ENCODE measurements around the gene CHST11. TPM values are rescaled to one million over a fixed set of nuclear protein-coding genes. Genes with fewer than 3 reads are reported as not detected.

CHST11 gene
- total and polyA plus RNA-seq, 9 of the 15 experiments (the other 6 are each of a cell fraction or from before 2014, with no cell fraction given), result 2.3 to 38.7 (median 15.0) TPM

- no peaks in the 10 kb centered on the region; a peak in 1 of 5 replicates for H3K27me3 ChIP-seq (ENCODE audit: control insufficient read depth in 2 of 2, insufficient read depth in 2 of 2, low read length in 2 of 2)
- 72% methylated on average over 5 of the region's 5 CpGs for WGBS (ENCODE audit: insufficient coverage, low coverage, missing lambda C conversion rate)
- intact Hi-C loops (cut with micrococcal nuclease) (no loop called here), in situ Hi-C loops (cut with MboI) (no loop called here)
- no peak overlapping the region for H3K4me2 ChIP-seq (ENCODE audit: insufficient read depth, low read length)
- no peak overlapping the region for H2AFZ ChIP-seq (ENCODE audit: low read depth, low read length)
- CTCF ChIA-PET (ENCODE audit: low intra/inter-chr PET ratio), result interaction anchor here (0.6 kb wide), 1 partner anchor 53 kb away, joined by 3 read pairs; no protein-coding TSS in a partner anchor
- H3K9ac ChIP-seq (ENCODE audit: insufficient read depth in 1 of 2, low read depth in 2 of 2, low read length in 2 of 2), result no peak overlapping the region
- no peak overlapping the region for H3K4me3 ChIP-seq
- H3K4me1 ChIP-seq (replicated peaks in 1 of 2; ENCODE audit: control insufficient read depth in 2 of 2, insufficient read depth in 2 of 2, low read length in 2 of 2), result peaks cover 11 to 14% of the 10 kb centered on the region in 2 experiments; a peak in 3 of 5 replicates
- 0 out of 2 replicates have a peak, but pooled peaks cover 4% of the 10 kb centered on the region for H4K20me1 ChIP-seq (replicated peaks; ENCODE audit: control insufficient read depth, insufficient read depth, low read length)
- TF ChIP-seq NUFIP1 (IDR thresholded peaks at IDR 0.05; ENCODE audit: partially characterized antibody) (no peak), PKNOX1 (IDR thresholded peaks at IDR 0.05) (peak; percentile 41; the same call in 1 of the 2 replicates)
- no TSS peak for BruUV-seq (replicated peaks)
- H3K9me1 ChIP-seq (ENCODE audit: control insufficient read depth, insufficient read depth, low read length), result no peaks in the 10 kb centered on the region
- H3K79me2 ChIP-seq (ENCODE audit: control insufficient read depth, insufficient read depth, low read length), result no peaks in the 10 kb centered on the region
- no peaks in the 10 kb centered on the region for H3K9me3 ChIP-seq (replicated peaks; ENCODE audit: control insufficient read depth, insufficient read depth, low read depth, low read length)
- POLR2A ChIA-PET, result no interaction called here
- no peak for ATAC-seq
- FAIRE-seq, result no peak
- H3K36me3 ChIP-seq (ENCODE audit: control insufficient read depth, insufficient read depth, low read length), result no peaks in the 10 kb centered on the region
- H3K27ac ChIP-seq (ENCODE audit: extremely low read depth, low read depth, low read length), result no peak overlapping the region
- DNase-seq (ENCODE audit: extremely low read depth in 1 of 4, low spot score in 3 of 4), result no peak
Measured at GRCh38 chr12:104407438-104407837, 49.3 kb upstream of the CHST11 start.

GRCh38 chr12:104407922-104408321, 48.8 kb upstream of the CHST11 start:
- peaks cover 11 to 14% of the 10 kb centered on the region in 2 experiments; a peak in 3 of 5 replicates for H3K4me1 ChIP-seq (replicated peaks in 1 of 2; ENCODE audit: control insufficient read depth in 2 of 2, insufficient read depth in 2 of 2, low read length in 2 of 2)
- no peak overlapping the region for H3K4me2 ChIP-seq (ENCODE audit: insufficient read depth, low read length)
- no peaks in the 10 kb centered on the region for H3K36me3 ChIP-seq (ENCODE audit: control insufficient read depth, insufficient read depth, low read length)
- no TSS peak for BruUV-seq (replicated peaks)
- ChIA-PET CTCF (ENCODE audit: low intra/inter-chr PET ratio) (interaction anchor here (0.6 kb wide), 1 partner anchor 53 kb away, joined by 3 read pairs; no protein-coding TSS in a partner anchor), POLR2A (no interaction called here)
- H3K27me3 ChIP-seq (ENCODE audit: control insufficient read depth in 2 of 2, insufficient read depth in 2 of 2, low read length in 2 of 2), result no peaks in the 10 kb centered on the region; a peak in 2 of 5 replicates
- H3K9me1 ChIP-seq (ENCODE audit: control insufficient read depth, insufficient read depth, low read length), result no peaks in the 10 kb centered on the region
- no peak for FAIRE-seq
- H3K9me3 ChIP-seq (replicated peaks; ENCODE audit: control insufficient read depth, insufficient read depth, low read depth, low read length), result no peaks in the 10 kb centered on the region
- WGBS (ENCODE audit: insufficient coverage, low coverage, missing lambda C conversion rate), result 31% methylated on average over 4 of the region's 4 CpGs
- in situ Hi-C loops (cut with MboI) (no loop called here), intact Hi-C loops (cut with micrococcal nuclease) (no loop called here)
- no peak overlapping the region for H3K9ac ChIP-seq (ENCODE audit: insufficient read depth in 1 of 2, low read depth in 2 of 2, low read length in 2 of 2)
- H3K79me2 ChIP-seq (ENCODE audit: control insufficient read depth, insufficient read depth, low read length), result no peaks in the 10 kb centered on the region
- H4K20me1 ChIP-seq (replicated peaks; ENCODE audit: control insufficient read depth, insufficient read depth, low read length), result 0 out of 2 replicates have a peak, but pooled peaks cover 4% of the 10 kb centered on the region
- H2AFZ ChIP-seq (ENCODE audit: low read depth, low read length), result no peak overlapping the region
- no peak overlapping the region for H3K27ac ChIP-seq (ENCODE audit: extremely low read depth, low read depth, low read length)
- H3K4me3 ChIP-seq, result no peak overlapping the region
- TF ChIP-seq ZNF24 (IDR thresholded peaks at IDR 0.05) (no peak), RERE (CRISPR knock-in tag; IDR thresholded peaks at IDR 0.05; ENCODE audit: borderline replicate concordance) (no peak)
- no peak for ATAC-seq
- DNase-seq (ENCODE audit: extremely low read depth in 1 of 4, low spot score in 3 of 4), result peak in 1 of 4 experiments; percentile 17
